ENCODE data around the gene KSR1. TPM values are rescaled to one million over a fixed set of nuclear protein-coding genes. Genes with fewer than 3 reads are reported as not detected.
"Not testable (repeated sequence)": the region's sequence is repeated elsewhere in the genome, so short reads cannot be mapped to it uniquely, and the experiment has no call there.

KSR1 gene
- total RNA-seq, 1 experiment from 2014 or later: 4.5 TPM

GRCh38 chr17:27634776-27635175 is 178.5 kb downstream of the KSR1 start:
- TF ChIP-seq CTCF (IDR thresholded peaks at IDR 0.05; ENCODE audit: unreplicated experiment): no peak
- CTCF ChIA-PET: no interaction called here
- intact Hi-C loops (cut with micrococcal nuclease; ENCODE audit: unreplicated experiment): no loop called here
- no peaks in the 10 kb centered on the region for H3K9me3 Mint-ChIP-seq (ENCODE audit: low read depth, unreplicated experiment)
- no peaks in the 10 kb centered on the region for H3K36me3 Mint-ChIP-seq (ENCODE audit: insufficient read depth, unreplicated experiment)
- H3K27ac Mint-ChIP-seq (ENCODE audit: unreplicated experiment): no peak overlapping the region
- BruUV-seq (replicated peaks): no TSS peak
- H3K4me1 Mint-ChIP-seq (ENCODE audit: low read depth, unreplicated experiment): peaks cover 12% of the 10 kb centered on the region
- DNase-seq: no peak
- H3K4me3 Mint-ChIP-seq (ENCODE audit: low read depth, unreplicated experiment): no peak overlapping the region
- H3K27me3 Mint-ChIP-seq (ENCODE audit: unreplicated experiment): no peaks in the 10 kb centered on the region

GRCh38 chr17:27635275-27635823 is 179.1 kb downstream of the KSR1 start:
- Mint-ChIP-seq H3K4me1 (ENCODE audit: low read depth, unreplicated experiment) (peaks cover 12% of the 10 kb centered on the region), H3K4me3 (ENCODE audit: low read depth, unreplicated experiment) (no peak overlapping the region), H3K9me3 (ENCODE audit: low read depth, unreplicated experiment) (no peaks in the 10 kb centered on the region), H3K36me3 (ENCODE audit: insufficient read depth, unreplicated experiment) (no peaks in the 10 kb centered on the region), H3K27ac (ENCODE audit: unreplicated experiment) (no peak overlapping the region), H3K27me3 (ENCODE audit: unreplicated experiment) (no peaks in the 10 kb centered on the region)
- intact Hi-C loops (cut with micrococcal nuclease; ENCODE audit: unreplicated experiment): no loop called here
- BruUV-seq (replicated peaks): no TSS peak
- no peak for TF ChIP-seq CTCF (IDR thresholded peaks at IDR 0.05; ENCODE audit: unreplicated experiment)
- DNase-seq: no peak
- CTCF ChIA-PET: no interaction called here

- H3K27ac Mint-ChIP-seq (ENCODE audit: unreplicated experiment); H3K36me3 Mint-ChIP-seq (ENCODE audit: insufficient read depth, unreplicated experiment); H3K9me3 Mint-ChIP-seq (ENCODE audit: low read depth, unreplicated experiment); H3K4me3 Mint-ChIP-seq (ENCODE audit: low read depth, unreplicated experiment); BruUV-seq (replicated peaks); DNase-seq; H3K27me3 Mint-ChIP-seq (ENCODE audit: unreplicated experiment); intact Hi-C loops (cut with micrococcal nuclease; ENCODE audit: unreplicated experiment); CTCF ChIA-PET: not testable (repeated sequence)
- peaks cover 10% of the 10 kb centered on the region for H3K4me1 Mint-ChIP-seq (ENCODE audit: low read depth, unreplicated experiment)
These were observed 179.8 kb downstream of the KSR1 start for GRCh38 chr17:27636005-27636520.

- H3K36me3 Mint-ChIP-seq (ENCODE audit: insufficient read depth, unreplicated experiment); H3K27ac Mint-ChIP-seq (ENCODE audit: unreplicated experiment); DNase-seq; H3K27me3 Mint-ChIP-seq (ENCODE audit: unreplicated experiment); H3K4me3 Mint-ChIP-seq (ENCODE audit: low read depth, unreplicated experiment); H3K4me1 Mint-ChIP-seq (ENCODE audit: low read depth, unreplicated experiment); BruUV-seq (replicated peaks); CTCF ChIA-PET; H3K9me3 Mint-ChIP-seq (ENCODE audit: low read depth, unreplicated experiment); intact Hi-C loops (cut with micrococcal nuclease; ENCODE audit: unreplicated experiment): not testable (repeated sequence)
These were observed 181.6 kb downstream of the KSR1 start for GRCh38 chr17:27637818-27638217.

GRCh38 chr17:27638415-27638914 is 182.2 kb downstream of the KSR1 start:
- DNase-seq; H3K4me3 Mint-ChIP-seq (ENCODE audit: low read depth, unreplicated experiment); H3K9me3 Mint-ChIP-seq (ENCODE audit: low read depth, unreplicated experiment); BruUV-seq (replicated peaks); H3K27ac Mint-ChIP-seq (ENCODE audit: unreplicated experiment); H3K36me3 Mint-ChIP-seq (ENCODE audit: insufficient read depth, unreplicated experiment); H3K4me1 Mint-ChIP-seq (ENCODE audit: low read depth, unreplicated experiment); CTCF ChIA-PET; H3K27me3 Mint-ChIP-seq (ENCODE audit: unreplicated experiment); intact Hi-C loops (cut with micrococcal nuclease; ENCODE audit: unreplicated experiment): not testable (repeated sequence)

- no TSS peak for BruUV-seq (replicated peaks)
- Mint-ChIP-seq H3K4me3 (ENCODE audit: low read depth, unreplicated experiment) (no peak overlapping the region), H3K9me3 (ENCODE audit: low read depth, unreplicated experiment) (no peaks in the 10 kb centered on the region), H3K27ac (ENCODE audit: unreplicated experiment) (no peak overlapping the region), H3K36me3 (ENCODE audit: insufficient read depth, unreplicated experiment) (no peaks in the 10 kb centered on the region), H3K27me3 (ENCODE audit: unreplicated experiment) (no peaks in the 10 kb centered on the region), H3K4me1 (ENCODE audit: low read depth, unreplicated experiment) (no peaks in the 10 kb centered on the region)
- CTCF ChIA-PET: no interaction called here
- TF ChIP-seq CTCF (IDR thresholded peaks at IDR 0.05; ENCODE audit: unreplicated experiment): no peak
- intact Hi-C loops (cut with micrococcal nuclease; ENCODE audit: unreplicated experiment): no loop called here
- no peak for DNase-seq
These were observed 184.5 kb downstream of the KSR1 start for GRCh38 chr17:27640790-27641189.
